ENCODE results near the gene NRCAM.
"Not testable (repeated sequence)": the region's sequence is repeated elsewhere in the genome, so short reads cannot be mapped to it uniquely, and the experiment has no call there.

The NRCAM gene

DNA sequence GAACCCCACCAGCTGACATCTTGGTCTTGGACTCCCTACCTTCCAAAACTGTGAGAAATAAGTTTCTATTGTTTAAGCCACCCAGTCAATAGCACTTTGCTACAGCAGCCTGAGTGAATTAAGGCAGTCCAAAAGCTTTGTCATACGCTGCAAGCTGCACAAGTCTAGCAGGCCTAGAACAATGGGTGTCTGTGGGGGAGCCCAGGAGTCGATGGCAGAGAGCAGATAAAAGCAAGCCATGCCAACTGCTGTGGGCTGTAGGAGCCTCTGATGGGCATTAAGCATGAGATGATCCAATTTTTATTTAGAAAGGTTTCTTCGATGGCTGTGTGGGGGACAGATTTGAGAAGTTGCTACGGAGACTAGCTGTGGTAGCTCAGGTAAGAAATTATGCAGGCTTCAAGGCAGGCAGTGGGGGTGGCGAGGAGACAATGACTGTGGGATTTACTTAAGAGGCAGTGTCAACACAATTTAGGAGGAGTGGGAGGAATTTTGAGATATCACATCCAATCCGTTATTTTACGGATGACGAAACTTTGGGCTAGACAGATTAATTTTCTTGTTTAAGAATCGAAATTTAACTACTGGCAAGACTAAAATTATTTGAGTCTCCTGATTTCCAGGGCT, 110.4 kb downstream of the NRCAM start:
- no peak for DNase-seq (ENCODE audit: low spot score)

DNA sequence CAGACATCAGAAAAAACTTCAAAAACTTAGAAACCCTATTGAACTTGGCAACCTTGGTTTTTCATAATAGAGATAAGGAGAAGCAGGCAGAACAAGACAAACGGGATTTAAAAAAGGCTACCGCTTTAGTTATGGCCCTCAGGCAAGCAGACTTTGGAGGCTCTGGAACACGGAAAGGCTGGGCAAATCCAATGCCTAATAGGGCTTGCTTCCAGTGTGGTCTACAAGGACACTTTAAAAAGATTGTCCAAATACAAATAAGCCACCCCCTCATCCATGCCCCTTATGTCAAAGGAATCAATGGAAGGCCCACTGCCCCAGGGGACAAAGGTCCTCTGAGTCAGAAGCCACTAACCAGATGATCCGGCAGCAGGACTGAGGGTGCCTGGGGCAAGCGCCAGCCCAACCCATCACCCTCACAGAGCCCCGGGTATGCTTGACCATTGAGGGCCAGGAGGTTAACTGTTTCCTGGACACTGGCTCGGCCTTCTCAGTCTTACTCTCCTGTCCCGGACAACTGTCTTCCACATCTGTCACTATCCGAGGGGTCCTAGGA, 115.3 kb downstream of the NRCAM start:
- no peak for DNase-seq (ENCODE audit: low spot score)

DNA sequence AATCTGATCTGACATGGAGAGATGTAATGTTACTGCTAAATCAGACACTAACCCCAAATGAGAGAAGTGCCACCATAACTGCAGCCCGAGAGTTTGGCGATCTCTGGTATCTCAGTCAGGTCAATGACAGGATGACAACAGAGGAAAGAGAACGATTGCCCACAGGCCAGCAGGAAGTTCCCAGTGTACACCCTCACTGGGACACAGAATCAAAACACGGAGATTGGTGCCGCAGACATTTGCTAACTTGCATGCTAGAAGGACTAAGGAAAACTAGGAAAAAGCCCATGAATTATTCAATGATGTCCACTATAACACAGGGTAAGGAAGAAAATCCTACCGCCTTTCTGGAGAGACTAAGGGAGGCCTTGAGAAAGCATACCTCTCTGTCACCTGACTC, 115.8 kb downstream of the NRCAM start:
- not testable (repeated sequence) for DNase-seq (ENCODE audit: low spot score)

DNA sequence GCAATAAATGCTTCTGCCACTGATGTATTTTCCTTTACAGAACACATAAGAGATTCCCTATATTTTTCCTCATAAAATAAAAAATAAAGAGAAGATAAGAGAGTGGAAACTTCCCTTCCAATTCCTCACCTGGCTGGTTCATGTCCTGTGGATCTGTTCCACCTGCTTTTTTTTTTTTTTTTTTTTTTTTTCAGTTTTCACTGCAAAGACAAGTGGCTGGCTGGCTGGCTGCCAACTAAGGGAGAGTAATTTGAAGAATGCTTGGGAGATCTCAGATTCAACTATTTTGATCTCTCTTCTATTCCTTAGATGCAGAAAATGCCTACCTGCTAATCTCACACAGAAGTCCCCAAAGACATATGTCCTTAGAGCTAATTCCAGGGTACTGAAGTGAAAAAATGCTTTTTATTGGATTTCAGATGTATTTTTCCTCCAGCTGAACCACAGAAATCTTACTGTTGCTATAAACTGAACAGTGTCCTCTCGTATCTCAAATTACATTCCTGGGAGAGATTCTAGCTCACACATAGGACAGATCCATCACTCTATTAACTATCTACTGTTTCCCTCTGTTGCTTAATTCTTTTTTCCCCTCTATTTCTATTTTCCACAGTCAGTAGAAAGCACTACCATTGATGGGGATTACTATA, 120.8 kb downstream of the NRCAM start:
- DNase-seq (ENCODE audit: low spot score): no peak

DNA sequence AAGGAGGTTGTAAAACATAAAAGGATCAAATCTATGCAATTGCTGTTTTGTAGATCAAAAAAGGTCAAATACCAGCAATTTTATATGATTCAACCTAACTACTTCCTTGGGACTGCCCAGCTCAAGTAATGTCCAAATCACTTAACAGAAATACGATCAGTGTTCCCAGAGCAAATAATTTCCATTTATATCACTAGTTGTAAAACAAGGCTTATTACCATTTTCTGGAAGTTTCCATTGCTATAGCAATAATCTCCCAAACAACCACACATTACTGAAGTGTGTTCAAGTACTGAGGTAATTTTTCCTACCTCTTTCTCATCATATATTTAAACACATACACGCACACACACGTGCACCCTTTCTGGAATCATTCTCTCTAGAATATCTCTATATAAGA, 123.3 kb downstream of the NRCAM start:
- DNase-seq (ENCODE audit: low spot score): no peak

DNA sequence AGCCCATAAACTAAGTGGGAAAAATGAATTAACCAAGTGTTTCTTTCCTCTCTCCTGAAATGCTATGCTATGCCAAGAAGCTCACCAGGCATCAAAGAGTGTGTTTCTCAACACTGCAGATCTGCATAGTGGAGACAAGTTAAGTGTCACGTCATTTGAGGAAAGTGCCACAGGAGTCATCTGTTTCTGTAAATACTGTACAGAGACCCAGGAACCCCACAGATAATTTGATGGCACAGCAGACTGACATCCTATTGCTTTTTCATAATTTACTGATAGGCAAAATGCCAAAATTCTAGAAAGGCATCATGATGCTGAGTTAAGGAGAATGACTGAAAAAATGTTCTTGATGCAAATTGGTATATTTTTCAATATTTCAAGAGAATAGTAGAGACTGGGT, 124.3 kb downstream of the NRCAM start:
- DNase-seq (ENCODE audit: low spot score): no peak

DNA sequence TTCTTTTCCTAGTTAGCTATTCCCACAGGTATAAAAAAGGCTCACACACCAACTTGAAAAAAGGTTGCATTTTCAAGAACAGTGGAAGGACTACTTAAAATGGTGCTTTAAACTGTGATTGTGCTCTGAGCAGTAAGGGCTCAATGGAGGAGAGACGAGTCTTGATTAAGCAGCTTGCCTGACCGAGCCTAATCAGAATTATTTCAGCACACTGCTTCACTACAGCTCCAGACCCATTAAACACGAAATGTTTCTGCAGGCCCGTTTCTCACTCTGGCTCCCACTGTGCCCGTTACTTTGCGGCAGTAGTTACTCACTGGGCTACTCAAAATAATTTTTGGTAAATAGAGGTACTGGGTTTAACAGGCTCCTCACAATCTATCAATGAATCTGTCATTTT, 126.0 kb downstream of the NRCAM start:
- no peak for DNase-seq (ENCODE audit: low spot score)

DNA sequence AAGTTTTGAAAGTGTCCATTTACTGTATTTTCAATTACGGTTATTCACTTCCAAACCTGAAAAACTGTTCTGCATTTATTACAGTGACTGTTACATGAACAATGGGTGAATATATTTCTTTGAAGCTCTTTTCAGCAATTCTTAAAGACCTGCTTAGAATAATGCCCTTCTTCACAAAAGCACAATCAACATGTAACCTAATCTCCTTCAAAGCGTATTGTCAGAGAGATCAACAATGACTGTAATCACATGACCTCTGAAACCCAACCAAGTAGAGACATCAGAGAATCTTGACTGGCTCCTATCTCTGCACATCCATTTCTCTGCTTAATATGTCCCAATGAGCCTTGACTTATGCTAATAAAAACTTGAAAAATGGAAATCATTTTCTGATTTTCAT, 126.7 kb downstream of the NRCAM start:
- DNase-seq (ENCODE audit: low spot score): no peak

DNA sequence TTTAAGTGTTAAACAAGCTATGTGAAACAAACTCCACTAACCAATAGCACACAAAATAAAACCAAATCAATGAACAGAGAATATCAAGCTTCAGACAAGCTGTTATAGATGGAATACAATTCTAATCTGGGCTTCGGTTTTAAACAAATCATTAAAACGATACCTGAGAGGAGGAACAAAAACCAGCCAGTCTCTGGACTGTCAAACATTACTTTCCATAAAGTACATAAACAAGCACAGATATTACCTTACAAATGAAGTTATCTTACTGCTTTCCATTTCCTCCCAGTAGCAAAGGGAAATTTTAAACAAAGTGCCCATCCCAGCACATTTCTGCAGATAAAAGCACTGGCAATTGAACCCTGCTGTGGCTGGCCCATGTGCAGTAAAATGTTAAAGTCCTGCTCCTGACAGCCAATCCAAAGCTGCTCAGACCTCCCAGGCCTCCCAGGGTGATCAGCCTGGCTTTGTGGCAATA, 128.0 kb downstream of the NRCAM start:
- no peak for DNase-seq (ENCODE audit: low spot score)

DNA sequence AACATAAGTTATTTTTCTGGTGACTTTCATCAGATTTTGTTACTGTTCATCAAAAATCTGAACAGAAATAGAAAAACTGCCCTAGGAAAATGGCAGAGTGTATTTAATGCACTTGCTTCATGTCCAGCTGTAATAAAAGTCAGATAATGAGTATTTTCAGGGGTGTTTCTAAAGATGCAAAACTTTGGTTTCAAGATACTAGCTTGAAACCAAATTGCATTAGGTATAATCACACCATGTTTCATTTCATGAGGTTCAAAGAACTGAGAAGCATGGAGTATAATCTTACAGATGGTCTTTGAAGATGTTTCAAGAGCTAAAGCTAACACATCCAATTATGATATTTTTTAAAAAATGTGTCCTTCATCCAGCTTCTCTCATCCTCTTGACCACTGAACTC, 128.9 kb downstream of the NRCAM start:
- DNase-seq (ENCODE audit: low spot score): no peak

DNA sequence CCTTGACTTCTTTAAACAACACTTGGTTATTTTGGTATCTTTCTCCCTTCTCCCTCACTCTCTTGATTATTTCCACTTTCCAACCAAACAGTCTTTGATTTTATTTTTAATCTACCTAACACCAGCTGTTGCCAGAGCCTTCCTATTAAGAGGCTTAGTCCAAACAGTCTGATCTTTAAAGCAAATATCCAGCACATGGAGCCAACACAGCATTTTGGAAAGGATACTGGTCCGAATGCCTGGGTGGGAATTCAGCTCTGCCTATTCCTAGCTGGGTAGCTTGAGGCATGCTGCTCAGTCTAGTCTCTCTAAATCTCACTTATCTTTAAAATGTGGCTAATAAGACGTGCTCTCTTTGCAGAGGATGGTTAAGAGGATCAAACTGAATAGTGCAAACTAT, 129.3 kb downstream of the NRCAM start:
- DNase-seq (ENCODE audit: low spot score): no peak

DNA sequence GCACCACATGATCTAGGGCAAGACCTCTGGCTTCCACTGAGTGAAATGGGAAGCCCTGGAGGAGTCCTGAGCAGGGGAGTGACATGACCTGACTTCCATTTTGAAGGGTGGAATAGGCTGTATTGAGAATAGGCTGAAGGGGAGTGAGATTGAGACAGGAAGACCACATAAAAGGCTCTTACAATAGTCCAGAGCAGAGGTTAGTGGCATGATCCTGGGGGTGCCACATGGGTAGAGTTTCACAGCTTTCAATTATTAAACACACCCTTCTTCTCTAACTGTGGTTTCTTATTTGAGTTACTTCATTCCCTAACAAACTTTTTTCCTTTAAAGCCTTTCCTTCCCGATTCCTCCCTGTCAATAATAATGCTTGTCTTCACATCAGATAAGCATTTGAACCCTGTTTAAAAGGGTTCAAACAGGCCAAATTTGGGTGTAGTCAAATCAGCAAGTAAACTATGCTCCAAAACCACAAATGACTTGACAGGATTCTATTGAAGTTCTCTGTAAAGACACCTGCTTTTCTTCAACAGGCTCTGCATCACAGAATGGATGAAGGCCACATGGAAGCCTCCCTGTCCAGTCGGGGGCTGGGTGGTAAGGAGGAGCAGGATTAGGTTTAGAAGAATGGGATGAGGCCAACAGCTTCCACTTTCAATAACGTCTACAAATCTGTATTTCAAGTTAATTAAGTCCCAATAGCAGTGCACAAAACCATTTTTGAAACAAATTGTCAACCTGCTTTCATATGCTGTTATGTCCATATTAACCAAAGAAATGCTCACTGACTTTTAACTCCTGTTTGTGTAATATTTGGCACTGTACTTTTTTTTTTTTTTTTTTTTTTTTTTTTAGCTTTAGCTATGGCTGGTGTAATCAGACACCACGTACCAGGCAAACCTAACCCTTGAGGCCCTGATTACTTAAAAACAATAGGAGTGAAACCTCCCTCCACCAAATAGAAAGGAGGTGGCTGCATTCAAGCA, 131.9 kb downstream of the NRCAM start:
- no peak for DNase-seq (ENCODE audit: low spot score)

DNA sequence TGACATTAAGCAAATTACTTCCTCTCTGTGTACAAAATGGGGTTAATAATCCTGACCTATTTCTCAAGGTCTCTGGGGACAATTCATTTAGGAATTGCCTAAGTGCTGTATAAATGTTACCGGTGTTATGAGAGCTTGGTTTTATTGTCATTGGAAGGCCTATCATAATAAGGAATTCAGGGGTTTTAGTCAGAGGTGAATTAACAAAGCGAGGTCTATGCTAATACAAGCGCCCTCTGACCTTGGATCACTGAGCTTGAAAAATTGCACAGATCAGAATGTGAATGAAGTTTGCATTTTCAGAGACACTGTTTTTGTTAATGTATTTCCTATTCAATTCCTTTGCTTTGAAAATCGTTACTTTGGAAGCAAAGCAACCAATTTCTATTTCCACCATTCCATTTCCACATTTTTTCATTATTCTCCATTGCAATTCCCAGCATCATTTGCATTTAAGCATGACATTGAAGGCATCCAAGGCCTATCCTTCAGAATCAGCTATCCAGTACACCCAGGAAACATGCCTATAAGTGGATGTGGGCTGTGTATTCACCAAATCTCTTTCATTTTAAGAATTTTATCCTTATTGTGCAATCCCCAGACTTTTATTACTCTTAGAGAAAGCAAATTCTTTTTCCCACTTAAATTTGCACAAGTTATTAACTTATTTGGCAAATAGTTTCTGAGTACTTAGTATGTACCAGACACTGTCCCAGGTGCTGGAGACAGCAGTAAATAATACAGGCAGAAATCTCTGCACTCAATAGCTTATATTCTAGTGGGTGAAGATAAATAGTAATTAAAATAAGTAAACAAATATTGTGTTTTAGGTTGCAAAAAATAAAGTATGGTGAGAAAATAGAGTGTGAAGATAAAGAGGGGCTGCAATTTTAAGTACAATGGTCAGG, 133.1 kb downstream of the NRCAM start:
- DNase-seq (ENCODE audit: low spot score): no peak

DNA sequence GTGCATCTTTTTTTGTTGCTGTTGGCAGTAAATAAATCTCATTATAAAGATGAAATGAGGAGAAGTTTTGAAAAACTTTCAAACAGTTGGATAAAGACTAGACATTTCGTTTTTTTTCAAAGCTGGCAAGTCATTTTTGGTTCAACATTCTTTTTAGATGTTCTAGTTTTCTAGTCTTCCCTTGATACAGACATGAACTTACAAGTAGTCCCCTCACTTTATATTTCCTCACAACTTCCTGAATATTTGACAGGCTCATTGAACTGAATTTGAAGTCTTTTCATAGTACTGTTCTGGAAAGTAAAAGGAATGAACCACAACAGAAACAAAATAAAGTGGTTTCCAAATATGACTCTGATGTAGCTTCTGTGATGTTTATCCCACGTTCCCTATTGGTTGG, 134.2 kb downstream of the NRCAM start:
- no peak for DNase-seq (ENCODE audit: low spot score)

DNA sequence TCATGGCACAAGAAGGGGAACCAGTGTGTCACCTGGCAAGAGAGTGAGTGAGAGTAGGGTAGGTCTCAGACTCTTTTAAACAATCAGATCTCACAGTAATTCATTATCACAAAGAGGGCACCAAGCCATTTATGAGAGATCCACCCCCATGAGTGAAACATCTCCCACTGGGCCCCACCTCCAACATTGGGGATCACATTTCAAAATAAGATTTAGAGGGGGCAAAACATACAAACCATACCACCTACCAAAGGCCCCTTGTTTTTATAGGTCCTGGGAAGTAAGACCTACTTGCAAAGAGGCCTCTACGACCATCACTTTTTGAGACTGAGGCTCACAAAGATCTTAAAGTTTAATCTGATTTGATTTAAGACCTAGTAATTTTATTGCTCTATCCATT, 134.9 kb downstream of the NRCAM start:
- no peak for DNase-seq (ENCODE audit: low spot score)

DNA sequence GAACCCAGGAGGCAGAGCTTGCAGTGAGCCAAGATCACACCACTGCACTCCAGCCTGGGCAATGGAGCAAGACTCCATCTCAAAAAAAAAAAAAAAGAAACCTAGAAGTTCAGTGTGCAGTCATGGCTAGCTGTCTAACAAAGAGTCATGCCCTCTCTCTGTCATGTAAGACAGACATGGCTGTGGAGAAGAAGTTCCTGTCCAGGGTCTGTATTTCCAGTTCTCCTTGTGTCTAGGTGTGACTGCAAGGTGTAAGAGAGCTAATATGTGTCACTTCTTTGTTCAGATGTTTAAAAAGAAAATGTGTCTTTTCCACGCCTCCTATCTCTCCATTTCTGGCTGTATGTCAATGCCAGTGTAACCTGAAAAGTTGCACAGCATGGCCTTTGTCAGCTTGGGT, 139.5 kb downstream of the NRCAM start:
- DNase-seq (ENCODE audit: low spot score): no peak

DNA sequence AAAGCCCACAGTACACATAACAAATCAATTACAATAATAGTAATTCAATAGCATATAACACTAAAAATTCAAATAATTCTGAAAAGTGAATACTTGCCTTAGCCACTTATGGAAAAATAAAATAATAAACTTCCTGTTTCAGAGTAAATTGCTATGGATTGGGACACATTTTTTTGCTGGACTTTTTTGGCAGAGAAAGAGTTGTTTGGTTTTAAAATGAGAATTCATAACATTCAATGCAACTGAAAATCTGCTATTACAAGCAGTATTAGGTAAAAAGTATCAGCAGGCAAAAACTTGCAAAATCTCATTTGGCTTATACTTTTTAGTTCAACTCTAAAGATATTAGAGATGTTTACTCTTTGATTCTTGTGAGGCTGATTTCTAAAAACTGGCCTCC, 141.7 kb downstream of the NRCAM start:
- DNase-seq (ENCODE audit: low spot score): no peak

DNA sequence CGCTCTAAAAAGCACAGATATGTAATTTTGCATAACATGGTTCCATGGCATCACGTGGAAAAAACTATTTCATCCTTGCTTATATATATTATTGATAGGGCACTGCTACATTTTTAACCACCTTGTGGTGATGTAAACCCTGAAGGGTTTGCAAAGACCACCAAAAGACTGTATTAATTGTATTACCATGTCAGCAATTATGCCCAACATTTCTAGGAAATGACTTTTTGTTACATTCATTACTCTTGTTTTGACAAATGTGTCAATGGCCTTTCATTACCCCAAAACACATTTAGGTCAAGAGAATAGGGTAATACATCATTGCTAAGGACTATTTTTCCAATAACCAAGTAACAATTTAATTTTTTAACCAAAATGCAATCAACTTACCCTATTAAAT, 142.2 kb downstream of the NRCAM start:
- DNase-seq (ENCODE audit: low spot score): no peak

DNA sequence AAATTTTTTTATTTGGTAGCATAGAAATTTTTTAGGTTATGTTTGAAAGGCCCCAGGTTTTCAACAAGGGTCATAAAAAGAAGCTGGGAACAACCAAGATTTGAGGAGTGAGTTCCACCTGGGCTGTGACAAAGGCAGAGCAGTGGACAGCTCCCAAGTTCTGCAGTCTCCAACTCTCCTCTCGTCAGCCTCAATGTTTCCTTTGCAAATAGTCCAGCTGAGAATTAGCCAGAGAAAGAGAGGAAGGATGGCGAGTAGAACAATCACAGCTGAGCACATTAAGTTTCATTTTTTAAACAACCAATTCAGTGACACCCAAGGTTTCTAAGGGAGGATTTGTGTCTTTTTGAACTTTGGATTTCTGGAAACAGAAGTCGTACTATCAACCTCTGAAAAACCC, 143.2 kb downstream of the NRCAM start:
- no peak for DNase-seq (ENCODE audit: low spot score)

DNA sequence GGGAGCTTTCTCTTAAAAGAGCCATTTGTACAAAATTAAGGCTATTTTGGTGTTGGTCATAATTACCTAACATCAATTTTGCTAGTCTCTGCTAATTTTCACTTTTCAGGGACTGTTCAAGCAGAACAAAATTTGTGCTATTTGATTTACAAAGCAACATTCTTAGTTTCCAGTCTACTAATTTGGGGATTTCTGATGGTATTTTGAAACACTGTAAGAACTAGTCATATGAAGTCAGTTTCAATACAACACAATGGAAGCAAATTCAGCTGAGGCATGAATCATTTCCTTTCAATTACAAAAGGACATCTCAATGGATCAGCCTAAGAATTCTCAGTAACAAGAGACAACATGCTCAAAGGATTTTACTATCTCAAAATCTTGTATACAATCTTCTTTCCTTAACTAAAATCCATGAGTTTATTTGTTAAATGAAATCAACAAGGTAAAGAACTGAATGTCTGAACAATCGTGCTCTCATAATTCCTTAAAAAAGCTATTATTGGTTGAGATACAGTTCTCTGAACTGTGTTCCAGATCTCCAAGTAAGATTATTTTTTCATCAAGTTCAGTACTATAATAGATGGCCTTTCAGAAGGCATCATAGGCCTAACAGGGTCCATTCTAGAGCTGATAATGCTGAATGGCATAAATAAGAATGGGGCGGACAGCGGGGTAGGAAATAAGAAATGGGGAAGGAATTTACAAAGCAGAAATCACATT, 144.6 kb downstream of the NRCAM start:
- no peak for DNase-seq (ENCODE audit: low spot score)

DNA sequence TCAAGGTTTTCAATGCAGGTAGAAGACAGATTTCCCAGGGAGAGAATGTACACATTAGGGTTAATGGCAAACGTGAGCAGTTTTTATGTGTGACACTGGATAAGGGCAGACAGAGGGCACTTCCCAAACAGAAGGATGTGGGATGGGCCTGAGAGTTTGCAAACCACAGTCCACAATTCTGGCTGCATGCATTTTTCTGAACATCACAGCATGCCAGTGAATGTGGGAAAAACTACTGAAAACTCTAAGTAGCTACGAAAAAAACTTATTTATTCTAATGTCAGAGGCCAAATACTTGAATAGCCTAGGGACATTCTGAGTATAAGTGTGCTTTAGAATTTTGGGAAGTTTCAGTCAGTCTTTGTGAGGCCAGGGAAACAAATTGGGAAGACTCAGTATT, 145.9 kb downstream of the NRCAM start:
- no peak for DNase-seq (ENCODE audit: low spot score)

Data from RKO (cell line).